IPS-NIHi11 (cell line): Measurements from ENCODE around the gene OCSTAMP.

Source experiments
- DNase-seq: peaks from one replicate; pipeline ENCODE4 v3.0.0; 2012; ENCODE audit warnings: mixed read lengths, low spot score

Gene OCSTAMP

GRCh38 chr20:46550461-46550860 lies at the start of gene OCSTAMP:
Gene OCSTAMP (minus strand): TSS chr20:46550654. CDS start chr20:46550560, 94 bp downstream.
- no peak for DNase-seq

- DNase-seq, result no peak
Observed at GRCh38 chr20:46599227-46599987, 49.0 kb upstream of the OCSTAMP start.

GRCh38 chr20:46595933-46596332 lies 45.5 kb upstream of the OCSTAMP start:
- no peak for DNase-seq

- no peak for DNase-seq
Observed at GRCh38 chr20:46594725-46595124, 44.3 kb upstream of the OCSTAMP start.

- peak; percentile 41 for DNase-seq
Observed at GRCh38 chr20:46592580-46593362, 42.3 kb upstream of the OCSTAMP start.

GRCh38 chr20:46590443-46590842 lies 40.0 kb upstream of the OCSTAMP start:
- DNase-seq, result no peak

GRCh38 chr20:46588532-46589511 lies 38.4 kb upstream of the OCSTAMP start:
- DNase-seq, result no peak

- DNase-seq, result no peak
Observed at GRCh38 chr20:46587986-46588385, 37.5 kb upstream of the OCSTAMP start.

GRCh38 chr20:46586724-46587123 lies 36.3 kb upstream of the OCSTAMP start:
- DNase-seq, result no peak

- DNase-seq, result no peak
Observed at GRCh38 chr20:46584508-46584907, 34.1 kb upstream of the OCSTAMP start.

- peak; percentile 76 for DNase-seq
Observed at GRCh38 chr20:46583411-46584214, 33.2 kb upstream of the OCSTAMP start.

- no peak for DNase-seq
Observed at GRCh38 chr20:46582648-46583047, 32.2 kb upstream of the OCSTAMP start.

- no peak for DNase-seq
Observed at GRCh38 chr20:46581391-46581790, 30.9 kb upstream of the OCSTAMP start.

GRCh38 chr20:46580613-46581205 lies 30.3 kb upstream of the OCSTAMP start:
- no peak for DNase-seq

GRCh38 chr20:46578745-46579144 lies 28.3 kb upstream of the OCSTAMP start:
- no peak for DNase-seq

GRCh38 chr20:46576774-46577395 lies 26.4 kb upstream of the OCSTAMP start:
- no peak for DNase-seq

GRCh38 chr20:46575937-46576461 lies 25.5 kb upstream of the OCSTAMP start:
- no peak for DNase-seq

GRCh38 chr20:46575394-46575793 lies 24.9 kb upstream of the OCSTAMP start:
- no peak for DNase-seq

GRCh38 chr20:46573788-46574584 lies 23.5 kb upstream of the OCSTAMP start:
- no peak for DNase-seq
